Mesenchymal stem cell (in vitro differentiated cells and primary cell): ENCODE data around the gene KCNQ2.

ENCODE experiments used
- DNase-seq: peaks from one replicate; pipeline ENCODE4 v3.0.0-alpha.2; 2013
- H2AFZ ChIP-seq: one replicate; pipeline ENCODE4 v1.6.1; 2013; ENCODE audit warnings: low read depth, mild to moderate bottlenecking, control low read depth, inconsistent platforms, low read length, moderate library complexity
- H2AK5ac ChIP-seq: 2 replicates; pipeline ENCODE4 v1.6.1; 2013; ENCODE audit warnings: low read length, moderate library complexity, mild to moderate bottlenecking, inconsistent platforms; ENCODE audit not compliant: severe bottlenecking
- H2BK120ac ChIP-seq: one replicate; pipeline ENCODE4 v1.6.1; 2013; ENCODE audit warnings: low read depth, mild to moderate bottlenecking, inconsistent platforms, low read length, moderate library complexity
- H2BK12ac ChIP-seq, 2 experiments: one replicate each; pipeline ENCODE4 v1.6.1; 2013; ENCODE audit warnings: inconsistent platforms in 2 of 2, low read length in 2 of 2, mild to moderate bottlenecking in 2 of 2, moderate library complexity in 2 of 2, control low read depth in 1 of 2
- H2BK15ac ChIP-seq: one replicate; pipeline ENCODE4 v1.6.1; 2013; ENCODE audit warnings: mild to moderate bottlenecking, low read depth, inconsistent platforms; ENCODE audit not compliant: poor library complexity, severe bottlenecking
- H2BK5ac ChIP-seq: 2 replicates; pipeline ENCODE4 v1.6.1; 2013; ENCODE audit warnings: low read depth, mild to moderate bottlenecking, low read length, control low read depth, inconsistent platforms; ENCODE audit not compliant: poor library complexity, severe bottlenecking
- H3K14ac ChIP-seq, 2 experiments: one replicate each; pipeline ENCODE4 v1.6.1; 2013; ENCODE audit warnings: inconsistent platforms in 2 of 2, low read length in 2 of 2, control low read depth in 1 of 2, mild to moderate bottlenecking in 1 of 2, moderate library complexity in 1 of 2
- H3K18ac ChIP-seq, 2 experiments: one replicate each; pipeline ENCODE4 v1.6.1; 2013; ENCODE audit warnings: inconsistent platforms in 2 of 2, low read length in 2 of 2, control low read depth in 1 of 2, low read depth in 1 of 2, mild to moderate bottlenecking in 1 of 2
- H3K23ac ChIP-seq, 2 experiments: one replicate each; pipeline ENCODE4 v1.6.1; 2013; ENCODE audit warnings: inconsistent platforms in 2 of 2, low read length in 2 of 2, mild to moderate bottlenecking in 2 of 2, moderate library complexity in 2 of 2, control low read depth in 1 of 2
- H3K27ac ChIP-seq: 2 replicates; pipeline ENCODE4 v1.5.1; 2013; ENCODE audit warnings: mild to moderate bottlenecking, moderate library complexity, low read length, control low read depth, inconsistent platforms; ENCODE audit not compliant: poor library complexity, severe bottlenecking
- H3K27me3 ChIP-seq, 2 experiments: 2 replicates each; pipeline versions ENCODE4 v1.6.1 to v1.7.0; 2013; ENCODE audit warnings: low read length in 2 of 2, mild to moderate bottlenecking in 2 of 2, moderate library complexity in 2 of 2, control low read depth in 1 of 2, inconsistent platforms in 1 of 2; ENCODE audit not compliant: control insufficient read depth in 1 of 2, insufficient read depth in 1 of 2
- H3K36me3 ChIP-seq, 2 experiments: 2 replicates each; pipeline versions ENCODE4 v1.6.1 to v1.7.0; 2013; ENCODE audit warnings: low read length in 2 of 2, control low read depth in 1 of 2, inconsistent platforms in 1 of 2, low read depth in 1 of 2, mild to moderate bottlenecking in 1 of 2; ENCODE audit not compliant: insufficient read depth in 2 of 2, control insufficient read depth in 1 of 2
- H3K4ac ChIP-seq, 2 experiments: one replicate each; pipeline ENCODE4 v1.6.1; 2013; ENCODE audit warnings: inconsistent platforms in 2 of 2, low read length in 2 of 2, mild to moderate bottlenecking in 2 of 2, moderate library complexity in 2 of 2, control low read depth in 1 of 2, low read depth in 1 of 2
- H3K4me1 ChIP-seq: 2 replicates; pipeline ENCODE4 v1.6.1; 2013; ENCODE audit warnings: low read depth, low read length, control low read depth; ENCODE audit not compliant: control insufficient read depth, insufficient read depth
- H3K4me2 ChIP-seq: 2 replicates; pipeline ENCODE4 v1.6.1; 2013; ENCODE audit warnings: low read length, mild to moderate bottlenecking, inconsistent platforms; ENCODE audit not compliant: poor library complexity, severe bottlenecking
- H3K4me3 ChIP-seq, 2 experiments: 2 replicates each; pipeline versions ENCODE4 v1.5.1 to v1.7.0; 2013; ENCODE audit warnings: low read length in 2 of 2, mild to moderate bottlenecking in 2 of 2, control low read depth in 1 of 2, low read depth in 1 of 2; ENCODE audit not compliant: insufficient read depth in 1 of 2
- H3K79me1 ChIP-seq: replicated peaks from 2 replicates; pipeline ENCODE4 v1.6.1; 2013; ENCODE audit warnings: mild to moderate bottlenecking, control low read depth, low read length, inconsistent platforms; ENCODE audit not compliant: poor library complexity, severe bottlenecking
- H3K9ac ChIP-seq: 2 replicates; pipeline ENCODE4 v1.7.0; 2013; ENCODE audit warnings: mild to moderate bottlenecking, low read length, moderate library complexity
- H3K9me3 ChIP-seq: 2 replicates; pipeline ENCODE4 v1.7.0; 2013; ENCODE audit warnings: mild to moderate bottlenecking, low read length; ENCODE audit not compliant: control insufficient read depth
- H4K8ac ChIP-seq: one replicate; pipeline ENCODE4 v1.6.1; 2013; ENCODE audit warnings: inconsistent platforms, mild to moderate bottlenecking, low read length, moderate library complexity
- H4K91ac ChIP-seq: one replicate; pipeline ENCODE4 v1.6.1; 2013; ENCODE audit warnings: mild to moderate bottlenecking, low read length, inconsistent platforms
- WGBS: methylation state at CpG from one replicate; pipeline ENCODE4 v1.1.7; 2013; ENCODE audit warnings: mixed read lengths; 5-methylcytosine and 5-hydroxymethylcytosine counted together

KCNQ2 gene

GRCh38 chr20:63418617-63419016 lies 53.8 kb downstream of the KCNQ2 start:
- no peak overlapping the region for H2BK15ac ChIP-seq
- WGBS, result 80% methylated on average over 16 of the region's 16 CpGs
- H3K27me3 ChIP-seq, result peaks cover 6 to 68% of the 10 kb centered on the region in 2 experiments
- no peak overlapping the region for H3K27ac ChIP-seq
- no peak overlapping the region for H3K23ac ChIP-seq
- H2BK120ac ChIP-seq, result no peak overlapping the region
- no peak overlapping the region for H2AFZ ChIP-seq
- no peak overlapping the region for H2BK5ac ChIP-seq
- DNase-seq, result no peak
- no peak overlapping the region for H3K4ac ChIP-seq
- no peaks in the 10 kb centered on the region for H3K9me3 ChIP-seq
- no peak overlapping the region for H3K18ac ChIP-seq
- no peaks in the 10 kb centered on the region for H3K79me1 ChIP-seq
- no peak overlapping the region for H3K9ac ChIP-seq
- H3K14ac ChIP-seq, result no peak overlapping the region
- peaks cover 3% of the 10 kb centered on the region for H3K4me1 ChIP-seq
- no peak overlapping the region for H3K4me2 ChIP-seq
- H2AK5ac ChIP-seq, result no peak overlapping the region
- H4K8ac ChIP-seq, result no peak overlapping the region
- no peaks in the 10 kb centered on the region for H3K36me3 ChIP-seq
- H2BK12ac ChIP-seq, result no peak overlapping the region
- H3K4me3 ChIP-seq, result no peak overlapping the region
- no peak overlapping the region for H4K91ac ChIP-seq

- no peak overlapping the region for H3K18ac ChIP-seq
- no peak overlapping the region for H2BK5ac ChIP-seq
- H3K9ac ChIP-seq, result no peak overlapping the region
- no peak overlapping the region for H2BK12ac ChIP-seq
- DNase-seq, result no peak
- no peaks in the 10 kb centered on the region for H3K9me3 ChIP-seq
- H4K8ac ChIP-seq, result no peak overlapping the region
- H2BK120ac ChIP-seq, result no peak overlapping the region
- H3K27me3 ChIP-seq, result peaks cover 6 to 69% of the 10 kb centered on the region in 2 experiments
- WGBS, result 80% methylated on average over 20 of the region's 23 CpGs
- peak overlapping the region; percentile 45 for H4K91ac ChIP-seq
- no peak overlapping the region for H3K4me3 ChIP-seq
- no peak overlapping the region for H3K4me2 ChIP-seq
- no peaks in the 10 kb centered on the region for H3K79me1 ChIP-seq
- peaks cover 3% of the 10 kb centered on the region for H3K4me1 ChIP-seq
- H3K23ac ChIP-seq, result no peak overlapping the region
- no peaks in the 10 kb centered on the region for H3K36me3 ChIP-seq
- H3K4ac ChIP-seq, result no peak overlapping the region
- H2AFZ ChIP-seq, result no peak overlapping the region
- H2AK5ac ChIP-seq, result no peak overlapping the region
- no peak overlapping the region for H3K27ac ChIP-seq
- H3K14ac ChIP-seq, result no peak overlapping the region
- H2BK15ac ChIP-seq, result no peak overlapping the region
These were observed 54.7 kb downstream of the KCNQ2 start for GRCh38 chr20:63417738-63418120.

- no peak overlapping the region for H2AK5ac ChIP-seq
- no peak overlapping the region for H3K27ac ChIP-seq
- no peak overlapping the region for H2BK120ac ChIP-seq
- no peak overlapping the region for H3K9ac ChIP-seq
- H2BK15ac ChIP-seq, result no peak overlapping the region
- no peaks in the 10 kb centered on the region for H3K79me1 ChIP-seq
- no peak overlapping the region for H3K4ac ChIP-seq
- no peak for DNase-seq
- peaks cover 6 to 74% of the 10 kb centered on the region in 2 experiments for H3K27me3 ChIP-seq
- no peak overlapping the region for H3K18ac ChIP-seq
- no peak overlapping the region for H2BK12ac ChIP-seq
- no peak overlapping the region for H3K14ac ChIP-seq
- no peak overlapping the region for H3K23ac ChIP-seq
- 86% methylated on average over 25 of the region's 25 CpGs for WGBS
- H3K4me1 ChIP-seq, result peaks cover 3% of the 10 kb centered on the region
- no peak overlapping the region for H4K91ac ChIP-seq
- H3K36me3 ChIP-seq, result no peaks in the 10 kb centered on the region
- no peak overlapping the region for H2BK5ac ChIP-seq
- H3K4me3 ChIP-seq, result no peak overlapping the region
- H3K9me3 ChIP-seq, result no peaks in the 10 kb centered on the region
- H2AFZ ChIP-seq, result no peak overlapping the region
- H4K8ac ChIP-seq, result no peak overlapping the region
- H3K4me2 ChIP-seq, result no peak overlapping the region
These were observed 55.2 kb downstream of the KCNQ2 start for GRCh38 chr20:63417097-63417737.

- H3K23ac ChIP-seq, result no peak overlapping the region
- H2BK15ac ChIP-seq, result no peak overlapping the region
- H2AFZ ChIP-seq, result no peak overlapping the region
- no peaks in the 10 kb centered on the region for H3K79me1 ChIP-seq
- H4K8ac ChIP-seq, result no peak overlapping the region
- H3K27me3 ChIP-seq, result peaks cover 6 to 79% of the 10 kb centered on the region in 2 experiments
- H3K14ac ChIP-seq, result no peak overlapping the region
- H3K4me3 ChIP-seq, result no peak overlapping the region
- no peaks in the 10 kb centered on the region for H3K9me3 ChIP-seq
- H3K18ac ChIP-seq, result no peak overlapping the region
- H2BK5ac ChIP-seq, result no peak overlapping the region
- DNase-seq, result no peak
- 85% methylated on average over 24 of the region's 24 CpGs for WGBS
- H2BK12ac ChIP-seq, result no peak overlapping the region
- H3K4ac ChIP-seq, result no peak overlapping the region
- H2BK120ac ChIP-seq, result no peak overlapping the region
- no peak overlapping the region for H2AK5ac ChIP-seq
- no peak overlapping the region for H3K27ac ChIP-seq
- no peak overlapping the region for H3K4me2 ChIP-seq
- H3K4me1 ChIP-seq, result peaks cover 3% of the 10 kb centered on the region
- H3K36me3 ChIP-seq, result no peaks in the 10 kb centered on the region
- H3K9ac ChIP-seq, result no peak overlapping the region
- no peak overlapping the region for H4K91ac ChIP-seq
These were observed 55.8 kb downstream of the KCNQ2 start for GRCh38 chr20:63416631-63417030.
